ENCODE results near the gene FIBP. TPM values are rescaled to one million over a fixed set of nuclear protein-coding genes. Genes with fewer than 3 reads are reported as not detected.

The FIBP gene
- total and polyA plus RNA-seq, 10 of the 15 experiments (the other 5 are each of a cell fraction or from before 2014, with no cell fraction given): 65.1 to 182 (median 94.6) TPM

GRCh38 chr11:65912845-65913244 lies 24.6 kb upstream of the FIBP start:
- no peaks in the 10 kb centered on the region; a peak in 1 of 4 replicates for H3K36me3 ChIP-seq (ENCODE audit: control insufficient read depth in 2 of 2, insufficient read depth in 2 of 2, low read length in 1 of 2)
- peaks cover 11% of the 10 kb centered on the region for H3K79me2 ChIP-seq (ENCODE audit: control insufficient read depth, insufficient read depth, low read length)
- no peaks in the 10 kb centered on the region for H3K9me3 ChIP-seq (replicated peaks; ENCODE audit: control insufficient read depth, insufficient read depth, low read length)
- no peak overlapping the region for H2AFZ ChIP-seq (ENCODE audit: control insufficient read depth, low read depth, low read length)
- ChIA-PET POLR2A (interaction anchor here (0.5 to 2.1 kb wide), 8 partner anchors 11 to 1566 kb away, joined by 3 to 34 read pairs (median 3); partner anchors contain the start of genes CCDC85B, FIBP and FOSL1), RAD21 (ENCODE audit: unreplicated experiment) (interaction anchor here (0.8 to 2.1 kb wide), 6 partner anchors 11 to 28 kb away, joined by 3 to 18 read pairs (median 8); partner anchors contain the start of genes CCDC85B and FIBP), CTCF (interaction anchor here (0.9 to 6.5 kb wide), 7 partner anchors 15 to 53 kb away, joined by 3 to 89 read pairs (median 5); partner anchors contain the start of genes CCDC85B and FIBP), SMC1A (ENCODE audit: uncharacterized antibody, unreplicated experiment) (interaction anchor here (0.7 to 3.2 kb wide), 7 partner anchors 9 to 109 kb away, joined by 3 to 24 read pairs (median 3); partner anchors contain the start of genes CCDC85B and FIBP)
- no peak overlapping the region for H3K4me3 ChIP-seq
- peak; percentile 65 for ATAC-seq
- H3K9ac ChIP-seq (ENCODE audit: control insufficient read depth, insufficient read depth, low read length): no peak overlapping the region; the same call in 1 of the 2 replicates
- BruUV-seq (replicated peaks): no TSS peak
- peak overlapping the region; percentile 29; the same call in 1 of the 2 replicates for H3K27ac ChIP-seq (ENCODE audit: control insufficient read depth, insufficient read depth)
- intact Hi-C loops (cut with micrococcal nuclease; ENCODE audit: unreplicated experiment): no loop called here
- H4K20me1 ChIP-seq (ENCODE audit: control insufficient read depth, insufficient read depth): no peaks in the 10 kb centered on the region
- no peak for FAIRE-seq
- no peak for DNase-seq (ENCODE audit: low read depth, low spot score)
- H3K4me2 ChIP-seq (ENCODE audit: control insufficient read depth, insufficient read depth): no peak overlapping the region; the same call in 1 of the 2 replicates
- in situ Hi-C loops (cut with MboI): no loop called here
- no peaks in the 10 kb centered on the region for H3K27me3 ChIP-seq (replicated peaks in 1 of 2; ENCODE audit: control insufficient read depth in 2 of 2, insufficient read depth in 2 of 2, low read length in 1 of 2)
- WGBS (ENCODE audit: insufficient coverage, insufficient replicate concordance, low lambda C conversion rate, missing lambda C conversion rate): 28% methylated on average over 4 of the region's 4 CpGs
- peaks cover 41% of the 10 kb centered on the region for H3K4me1 ChIP-seq (ENCODE audit: control insufficient read depth, insufficient read depth, low read length)
- TF ChIP-seq ATF7 (IDR thresholded peaks at IDR 0.05; ENCODE audit: low read depth): no peak
- TF ChIP-seq E2F4 (IDR thresholded peaks at IDR 0.05; ENCODE audit: low read depth, low read length): no peak
- no peak for TF ChIP-seq SIN3A (IDR thresholded peaks at IDR 0.05; ENCODE audit: low read depth, low read length)
- no peak for TF ChIP-seq SIX5 (IDR thresholded peaks at IDR 0.05; ENCODE audit: low read depth, low read length, severe bottlenecking)
- TF ChIP-seq RELB (IDR thresholded peaks at IDR 0.05; ENCODE audit: low read depth): 0 out of 2 replicates have a peak, but pooled peaks have one; percentile 16
- TF ChIP-seq KDM1A (IDR thresholded peaks at IDR 0.05; ENCODE audit: borderline replicate concordance): no peak
- TF ChIP-seq SP1 (IDR thresholded peaks at IDR 0.05; ENCODE audit: low read depth, low read length): no peak
- TF ChIP-seq, protein P1, sequence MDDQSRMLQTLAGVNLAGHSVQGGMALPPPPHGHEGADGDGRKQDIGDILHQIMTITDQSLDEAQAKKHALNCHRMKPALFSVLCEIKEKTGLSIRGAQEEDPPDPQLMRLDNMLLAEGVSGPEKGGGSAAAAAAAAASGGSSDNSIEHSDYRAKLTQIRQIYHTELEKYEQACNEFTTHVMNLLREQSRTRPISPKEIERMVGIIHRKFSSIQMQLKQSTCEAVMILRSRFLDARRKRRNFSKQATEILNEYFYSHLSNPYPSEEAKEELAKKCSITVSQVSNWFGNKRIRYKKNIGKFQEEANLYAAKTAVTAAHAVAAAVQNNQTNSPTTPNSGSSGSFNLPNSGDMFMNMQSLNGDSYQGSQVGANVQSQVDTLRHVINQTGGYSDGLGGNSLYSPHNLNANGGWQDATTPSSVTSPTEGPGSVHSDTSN (IDR thresholded peaks at IDR 0.05; ENCODE audit: insufficient replicate concordance, low read depth, low read length): no peak
- no peak for TF ChIP-seq NFYA (IDR thresholded peaks at IDR 0.05; ENCODE audit: borderline replicate concordance, low read depth, low read length)
- peak; percentile 43; the same call in 1 of the 2 replicates for TF ChIP-seq TCF12 (IDR thresholded peaks at IDR 0.05; ENCODE audit: low read depth, low read length)
- TF ChIP-seq GABPA (IDR thresholded peaks at IDR 0.05; ENCODE audit: low read depth): no peak
- no peak for TF ChIP-seq RAD51 (IDR thresholded peaks at IDR 0.05)
- no peak for TF ChIP-seq CTCF (IDR thresholded peaks at IDR 0.05 in 2 of 3, conservative IDR thresholded peaks at IDR 0.05 in 1 of 3; ENCODE audit: control insufficient read depth in 2 of 3, extremely low read depth in 1 of 3, insufficient read depth in 1 of 3, low read depth in 3 of 3, low read length in 3 of 3)
- no peak for TF ChIP-seq RUNX3 (IDR thresholded peaks at IDR 0.05; ENCODE audit: low read length)
- TF ChIP-seq MEF2A (IDR thresholded peaks at IDR 0.05; ENCODE audit: insufficient read depth, low read depth, low read length): no peak
- no peak for TF ChIP-seq SPI1 (IDR thresholded peaks at IDR 0.05; ENCODE audit: borderline replicate concordance, insufficient read depth, low read depth, low read length)

All from GM12878 (cell line).